ENCODE measurements around the gene SIPA1L2. TPM values are rescaled to one million over a fixed set of nuclear protein-coding genes. Genes with fewer than 3 reads are reported as not detected.

The SIPA1L2 gene
- total RNA-seq, 1 experiment from 2014 or later: 0.04 TPM

DNA sequence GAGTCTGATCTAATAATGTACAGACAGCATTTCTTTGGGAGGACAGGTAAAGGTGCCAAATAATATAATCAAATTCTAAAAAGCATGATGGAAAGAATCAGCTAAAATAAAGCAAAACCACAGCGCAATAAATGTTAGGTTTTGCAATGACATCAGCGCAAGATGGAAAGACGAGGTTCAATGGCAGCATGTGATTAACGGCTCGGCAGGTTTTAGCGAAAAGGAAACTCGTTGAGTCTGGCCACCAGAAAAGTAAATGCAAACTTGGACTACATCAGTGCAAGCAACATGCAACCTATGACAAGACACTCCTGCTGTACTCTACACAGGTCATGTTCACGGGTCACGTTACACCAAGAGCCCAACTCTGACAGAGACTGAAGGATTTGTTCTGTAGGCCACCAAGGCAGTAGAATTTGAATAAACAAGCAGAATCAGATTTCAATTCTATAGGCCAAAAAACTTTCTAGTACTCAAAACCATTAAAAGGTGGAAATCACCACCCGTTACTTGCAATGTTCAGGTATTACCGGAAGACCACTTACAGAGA, 4.5 kb downstream of the SIPA1L2 start:
- Histone ChIP-seq H3K4me1 (ENCODE audit: low read length) (0 out of 2 replicates have a peak, but pooled peaks cover 4% of the 10 kb centered on the region), H3K9ac (ENCODE audit: low read length) (no peak overlapping the region), H3K9me3 (ENCODE audit: low read length) (no peaks in the 10 kb centered on the region), H3K4me2 (ENCODE audit: low read depth, low read length, poor library complexity, severe bottlenecking) (no peak overlapping the region), H3K4me3 (ENCODE audit: low read length) (no peak overlapping the region), H3K36me3 (ENCODE audit: insufficient read depth, low read length) (no peaks in the 10 kb centered on the region), H3K79me2 (ENCODE audit: low read length) (no peaks in the 10 kb centered on the region), H3K27me3 (ENCODE audit: low read length) (no peaks in the 10 kb centered on the region), H3K27ac (ENCODE audit: low read length) (no peak overlapping the region), H2AFZ (ENCODE audit: low read length) (no peak overlapping the region), H4K20me1 (ENCODE audit: insufficient read depth, low read depth, low read length) (no peaks in the 10 kb centered on the region), H3K9me2 (replicated peaks; ENCODE audit: insufficient read depth, low read length) (no peaks in the 10 kb centered on the region)
- DNase-seq: no peak

DNA sequence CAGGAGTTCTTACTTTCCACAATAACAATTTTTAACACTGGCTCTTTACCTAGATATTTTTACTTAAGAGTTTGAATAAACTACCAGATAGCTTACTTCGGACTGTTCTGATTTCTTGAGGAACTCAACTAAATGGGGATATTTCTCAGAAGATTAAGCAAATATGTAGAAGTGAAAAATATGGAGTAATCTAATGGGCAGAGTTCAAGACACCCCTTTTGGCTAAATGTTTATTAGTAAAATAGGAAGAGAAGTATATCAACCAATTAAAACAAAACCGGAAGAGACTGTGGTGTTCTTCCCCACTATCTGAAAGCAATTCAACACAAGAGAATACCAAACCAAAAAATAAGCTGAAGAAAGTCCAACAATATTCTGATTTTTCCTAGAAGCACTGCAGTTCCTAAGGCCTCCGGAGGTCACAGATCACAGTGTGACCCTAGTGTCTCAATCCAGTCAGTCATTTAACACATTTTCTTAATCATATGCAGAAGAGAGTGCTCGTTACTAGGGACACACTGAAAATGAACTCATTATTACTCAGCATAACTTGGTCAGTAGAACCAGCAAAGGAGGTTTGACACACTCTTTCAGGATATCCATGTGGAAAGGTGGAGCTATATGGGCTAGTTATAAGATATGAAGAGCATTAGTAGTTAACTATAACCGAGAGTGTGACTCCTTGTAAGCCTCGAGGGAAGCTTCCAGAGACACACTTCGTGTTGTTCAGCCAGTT, 5.2 kb downstream of the SIPA1L2 start:
- no peaks in the 10 kb centered on the region for H3K27me3 ChIP-seq (ENCODE audit: low read length)
- no peak overlapping the region for H3K9ac ChIP-seq (ENCODE audit: low read length)
- no peaks in the 10 kb centered on the region for H3K9me2 ChIP-seq (replicated peaks; ENCODE audit: insufficient read depth, low read length)
- H3K4me3 ChIP-seq (ENCODE audit: low read length): no peak overlapping the region
- DNase-seq: no peak
- no peaks in the 10 kb centered on the region for H3K9me3 ChIP-seq (ENCODE audit: low read length)
- no peak overlapping the region for H2AFZ ChIP-seq (ENCODE audit: low read length)
- H3K79me2 ChIP-seq (ENCODE audit: low read length): no peaks in the 10 kb centered on the region
- no peak overlapping the region for H3K4me2 ChIP-seq (ENCODE audit: low read depth, low read length, poor library complexity, severe bottlenecking)
- no peaks in the 10 kb centered on the region for H4K20me1 ChIP-seq (ENCODE audit: insufficient read depth, low read depth, low read length)
- H3K27ac ChIP-seq (ENCODE audit: low read length): no peak overlapping the region
- no peaks in the 10 kb centered on the region for H3K36me3 ChIP-seq (ENCODE audit: insufficient read depth, low read length)
- 0 out of 2 replicates have a peak, but pooled peaks cover 4% of the 10 kb centered on the region for H3K4me1 ChIP-seq (ENCODE audit: low read length)

DNA sequence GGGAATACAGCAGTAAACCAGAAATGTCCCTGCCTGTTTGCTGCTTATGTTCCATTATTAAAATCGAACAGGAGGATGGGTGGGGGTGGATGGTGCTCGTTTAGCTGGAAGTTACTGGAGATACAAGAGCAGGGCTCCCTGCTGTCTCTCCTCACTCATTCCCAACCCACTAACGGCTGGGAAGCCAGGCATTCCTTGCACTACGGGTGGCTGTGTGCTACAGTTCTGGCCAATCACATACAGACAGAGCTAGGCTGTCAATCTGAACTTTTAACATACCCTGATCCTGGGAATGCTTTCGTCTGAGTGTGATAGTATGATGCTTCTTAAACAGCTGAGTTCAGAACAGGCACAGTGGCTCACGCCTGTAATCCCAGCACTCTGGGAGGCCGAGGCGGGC, 7.0 kb downstream of the SIPA1L2 start:
- H3K4me3 ChIP-seq (ENCODE audit: low read length): no peak overlapping the region
- no peaks in the 10 kb centered on the region for H3K79me2 ChIP-seq (ENCODE audit: low read length)
- H3K9ac ChIP-seq (ENCODE audit: low read length): no peak overlapping the region

DNA sequence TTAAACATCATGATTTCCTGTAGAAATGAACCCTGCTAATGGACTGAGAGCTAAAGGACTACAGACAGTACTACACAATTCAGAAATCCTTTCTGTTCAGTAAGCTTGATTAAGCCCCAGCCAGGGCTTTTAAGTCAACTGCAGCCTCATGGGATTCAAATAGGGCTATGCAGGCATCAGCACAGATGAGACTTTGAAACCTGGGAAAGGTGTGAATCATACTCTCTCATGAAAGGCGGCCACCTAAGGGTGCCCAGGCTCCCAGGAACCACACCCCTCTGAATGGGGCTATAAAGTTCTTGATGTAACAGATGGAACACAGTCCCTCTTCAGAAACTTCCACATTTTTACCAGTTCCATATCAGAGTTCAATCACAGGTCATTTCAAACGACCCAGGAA, 7.6 kb downstream of the SIPA1L2 start:
- H3K4me3 ChIP-seq (ENCODE audit: low read length): no peak overlapping the region
- no peak for DNase-seq
- no peaks in the 10 kb centered on the region for H3K9me3 ChIP-seq (ENCODE audit: low read length)
- no peaks in the 10 kb centered on the region for H4K20me1 ChIP-seq (ENCODE audit: insufficient read depth, low read depth, low read length)
- H3K36me3 ChIP-seq (ENCODE audit: insufficient read depth, low read length): no peaks in the 10 kb centered on the region
- no peaks in the 10 kb centered on the region for H3K79me2 ChIP-seq (ENCODE audit: low read length)
- H2AFZ ChIP-seq (ENCODE audit: low read length): no peak overlapping the region
- H3K9me2 ChIP-seq (replicated peaks; ENCODE audit: insufficient read depth, low read length): no peaks in the 10 kb centered on the region
- no peaks in the 10 kb centered on the region for H3K27me3 ChIP-seq (ENCODE audit: low read length)
- no peak overlapping the region for H3K4me2 ChIP-seq (ENCODE audit: low read depth, low read length, poor library complexity, severe bottlenecking)
- 0 out of 2 replicates have a peak, but pooled peaks cover 4% of the 10 kb centered on the region for H3K4me1 ChIP-seq (ENCODE audit: low read length)
- no peak overlapping the region for H3K9ac ChIP-seq (ENCODE audit: low read length)
- no peak overlapping the region for H3K27ac ChIP-seq (ENCODE audit: low read length)

More for the DNA sequence above, 7.0 kb downstream of the SIPA1L2 start:
- Histone ChIP-seq H3K9me2 (replicated peaks; ENCODE audit: insufficient read depth, low read length) (no peaks in the 10 kb centered on the region), H3K4me2 (ENCODE audit: low read depth, low read length, poor library complexity, severe bottlenecking) (no peak overlapping the region), H3K36me3 (ENCODE audit: insufficient read depth, low read length) (no peaks in the 10 kb centered on the region), H3K27me3 (ENCODE audit: low read length) (no peaks in the 10 kb centered on the region), H2AFZ (ENCODE audit: low read length) (no peak overlapping the region), H3K27ac (ENCODE audit: low read length) (no peak overlapping the region), H3K4me1 (ENCODE audit: low read length) (0 out of 2 replicates have a peak, but pooled peaks cover 4% of the 10 kb centered on the region), H4K20me1 (ENCODE audit: insufficient read depth, low read depth, low read length) (no peaks in the 10 kb centered on the region), H3K9me3 (ENCODE audit: low read length) (no peaks in the 10 kb centered on the region)
- DNase-seq: no peak

DNA sequence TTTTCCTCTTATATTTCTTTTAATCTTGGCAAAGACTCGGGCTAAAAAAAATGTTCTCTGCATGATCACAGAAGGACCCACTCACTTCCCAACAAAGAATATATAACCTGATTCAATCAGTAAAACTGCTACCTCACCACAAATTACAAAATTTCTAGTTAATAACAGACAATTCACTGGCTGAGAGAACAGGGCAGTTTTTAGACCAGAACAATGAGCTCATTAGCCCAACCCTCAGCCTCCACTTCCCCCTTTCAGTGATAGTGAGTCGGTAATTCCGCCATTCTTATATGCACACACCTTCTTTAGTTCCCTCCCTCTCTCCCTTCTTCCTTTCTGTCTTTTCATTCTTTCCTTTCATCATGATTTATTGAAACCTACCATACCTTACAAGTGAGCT, 8.9 kb downstream of the SIPA1L2 start:
- no peak overlapping the region for H3K9ac ChIP-seq (ENCODE audit: low read length)
- DNase-seq: no peak
- no peaks in the 10 kb centered on the region for H3K27me3 ChIP-seq (ENCODE audit: low read length)
- H3K27ac ChIP-seq (ENCODE audit: low read length): no peak overlapping the region
- no peaks in the 10 kb centered on the region for H3K79me2 ChIP-seq (ENCODE audit: low read length)
- no peaks in the 10 kb centered on the region for H3K9me2 ChIP-seq (replicated peaks; ENCODE audit: insufficient read depth, low read length)
- no peaks in the 10 kb centered on the region for H3K36me3 ChIP-seq (ENCODE audit: insufficient read depth, low read length)
- no peak overlapping the region for H3K4me3 ChIP-seq (ENCODE audit: low read length)
- no peak overlapping the region for H3K4me2 ChIP-seq (ENCODE audit: low read depth, low read length, poor library complexity, severe bottlenecking)
- no peaks in the 10 kb centered on the region for H4K20me1 ChIP-seq (ENCODE audit: insufficient read depth, low read depth, low read length)
- H3K4me1 ChIP-seq (ENCODE audit: low read length): 0 out of 2 replicates have a peak, but pooled peaks cover 7% of the 10 kb centered on the region
- no peaks in the 10 kb centered on the region for H3K9me3 ChIP-seq (ENCODE audit: low read length)
- no peak overlapping the region for H2AFZ ChIP-seq (ENCODE audit: low read length)

DNA sequence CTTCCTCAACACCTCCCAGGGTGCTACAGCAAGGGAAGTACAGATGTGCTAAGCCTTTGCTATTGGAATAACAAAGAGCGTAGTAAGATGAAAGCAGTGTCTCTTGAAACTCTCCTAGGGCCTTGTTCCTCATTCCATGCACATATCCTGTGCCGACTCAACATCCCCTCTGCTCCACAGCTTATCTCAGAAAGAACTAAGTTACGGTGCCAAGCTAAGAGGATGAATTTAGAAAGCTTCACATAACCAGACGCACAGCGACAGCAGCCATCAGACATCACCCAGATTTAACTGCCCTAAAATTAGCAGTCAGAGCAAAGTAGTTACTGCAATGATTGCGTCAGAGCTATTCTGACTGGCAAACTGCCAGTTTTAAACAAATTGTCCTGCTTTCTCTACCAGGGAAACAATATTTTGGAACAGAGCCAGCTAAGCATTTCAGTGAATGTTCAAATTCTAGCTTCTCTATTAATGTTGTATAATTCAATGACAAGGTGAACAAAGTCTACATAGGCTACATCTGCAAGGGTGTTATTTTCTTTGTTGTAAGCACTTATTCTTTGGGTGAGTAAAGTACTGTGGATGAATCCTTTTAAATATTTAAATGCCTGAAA, 9.5 kb downstream of the SIPA1L2 start:
- H3K4me3 ChIP-seq (ENCODE audit: low read length): no peak overlapping the region
- H4K20me1 ChIP-seq (ENCODE audit: insufficient read depth, low read depth, low read length): no peaks in the 10 kb centered on the region
- no peak overlapping the region for H3K9ac ChIP-seq (ENCODE audit: low read length)
- 0 out of 2 replicates have a peak, but pooled peaks cover 7% of the 10 kb centered on the region for H3K4me1 ChIP-seq (ENCODE audit: low read length)
- no peaks in the 10 kb centered on the region for H3K9me3 ChIP-seq (ENCODE audit: low read length)
- no peaks in the 10 kb centered on the region for H3K9me2 ChIP-seq (replicated peaks; ENCODE audit: insufficient read depth, low read length)
- no peaks in the 10 kb centered on the region for H3K79me2 ChIP-seq (ENCODE audit: low read length)
- peak; percentile 48 for DNase-seq
- no peaks in the 10 kb centered on the region for H3K36me3 ChIP-seq (ENCODE audit: insufficient read depth, low read length)
- H3K4me2 ChIP-seq (ENCODE audit: low read depth, low read length, poor library complexity, severe bottlenecking): no peak overlapping the region
- no peak overlapping the region for H3K27ac ChIP-seq (ENCODE audit: low read length)
- H2AFZ ChIP-seq (ENCODE audit: low read length): no peak overlapping the region
- H3K27me3 ChIP-seq (ENCODE audit: low read length): no peaks in the 10 kb centered on the region

DNA sequence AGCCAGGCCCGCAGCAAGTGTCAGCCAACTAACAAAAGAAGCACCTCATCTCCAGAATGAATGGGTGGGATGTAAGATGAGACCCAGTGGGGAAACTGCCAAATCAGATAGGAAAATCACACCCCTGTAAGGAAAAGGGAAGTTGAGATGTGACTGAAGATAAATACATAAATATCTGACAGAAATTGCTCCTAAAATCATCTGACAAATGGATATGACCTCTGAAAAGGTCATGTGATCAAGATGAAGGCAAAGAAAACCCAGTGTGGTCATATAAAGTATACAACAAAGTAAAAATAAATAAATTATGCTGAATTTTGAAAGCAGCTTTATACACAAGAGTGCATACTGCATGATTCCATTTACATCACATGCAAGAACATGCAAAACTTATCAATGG, 12.7 kb downstream of the SIPA1L2 start:
- H2AFZ ChIP-seq (ENCODE audit: low read length): no peak overlapping the region

DNA sequence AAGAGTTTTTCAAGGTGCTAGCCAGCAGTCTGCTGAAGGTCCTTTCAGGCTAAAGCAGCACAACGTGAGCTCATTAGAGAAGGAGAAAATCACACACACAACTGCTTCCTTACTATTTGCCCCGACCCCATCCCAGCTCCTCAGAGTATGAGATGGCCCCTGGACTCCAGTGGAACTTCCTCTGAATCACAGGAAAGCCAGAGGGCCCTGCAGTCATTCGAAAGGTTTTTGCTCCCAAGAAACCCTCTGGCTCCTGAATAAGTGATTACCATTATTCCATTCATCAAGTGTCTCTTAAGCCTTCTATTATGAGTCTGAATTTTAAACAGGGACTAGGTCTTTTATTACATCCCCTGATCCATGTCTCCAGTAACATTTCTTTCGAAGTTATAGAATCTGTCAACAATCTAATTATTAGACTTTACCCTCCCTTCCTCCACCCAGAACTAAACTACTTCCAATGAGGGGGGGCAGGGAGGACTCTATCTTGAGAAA, 14.6 kb downstream of the SIPA1L2 start:
- 0 out of 2 replicates have a peak, but pooled peaks cover 3% of the 10 kb centered on the region for H3K4me1 ChIP-seq (ENCODE audit: low read length)

More for the DNA sequence above, 12.7 kb downstream of the SIPA1L2 start:
- Histone ChIP-seq H3K4me3 (ENCODE audit: low read length) (no peak overlapping the region), H4K20me1 (ENCODE audit: insufficient read depth, low read depth, low read length) (no peaks in the 10 kb centered on the region), H3K27me3 (ENCODE audit: low read length) (no peaks in the 10 kb centered on the region), H3K27ac (ENCODE audit: low read length) (no peak overlapping the region), H3K4me2 (ENCODE audit: low read depth, low read length, poor library complexity, severe bottlenecking) (no peak overlapping the region), H3K79me2 (ENCODE audit: low read length) (no peaks in the 10 kb centered on the region), H3K36me3 (ENCODE audit: insufficient read depth, low read length) (no peaks in the 10 kb centered on the region), H3K4me1 (ENCODE audit: low read length) (0 out of 2 replicates have a peak, but pooled peaks cover 3% of the 10 kb centered on the region), H3K9me3 (ENCODE audit: low read length) (no peaks in the 10 kb centered on the region), H3K9ac (ENCODE audit: low read length) (no peak overlapping the region), H3K9me2 (replicated peaks; ENCODE audit: insufficient read depth, low read length) (no peaks in the 10 kb centered on the region)
- DNase-seq: no peak

More for the DNA sequence above, 14.6 kb downstream of the SIPA1L2 start:
- Histone ChIP-seq H3K79me2 (ENCODE audit: low read length) (no peaks in the 10 kb centered on the region), H3K9ac (ENCODE audit: low read length) (no peak overlapping the region), H3K4me3 (ENCODE audit: low read length) (no peak overlapping the region), H3K9me3 (ENCODE audit: low read length) (no peaks in the 10 kb centered on the region), H3K4me2 (ENCODE audit: low read depth, low read length, poor library complexity, severe bottlenecking) (no peak overlapping the region), H3K36me3 (ENCODE audit: insufficient read depth, low read length) (no peaks in the 10 kb centered on the region), H2AFZ (ENCODE audit: low read length) (no peak overlapping the region), H4K20me1 (ENCODE audit: insufficient read depth, low read depth, low read length) (no peaks in the 10 kb centered on the region), H3K27ac (ENCODE audit: low read length) (no peak overlapping the region), H3K27me3 (ENCODE audit: low read length) (no peaks in the 10 kb centered on the region), H3K9me2 (replicated peaks; ENCODE audit: insufficient read depth, low read length) (no peaks in the 10 kb centered on the region)
- no peak for DNase-seq

Measured in Karpas-422 (cell line).